Right kidney (tissue), 9 donors: ENCODE measurements around the gene COG2.
A peak's percentile ranks its signal among the peaks of the same experiment; 100 is the strongest.
"Not testable (repeated sequence)": the region's sequence is repeated elsewhere in the genome, so short reads cannot be mapped to it uniquely, and the experiment has no call there.

Experiments used
- DNase-seq: peaks from one replicate; pipeline ENCODE4 v3.0.0-alpha.2; 2016
- long read RNA-seq, 8 donors: transcript quantifications; one replicate each; lab custom pipeline, GENCODE V29; 2026

COG2 gene
- long read RNA-seq, donor 1, transcript COG2-202 (18 exons, 2,921 nt): major isoform, 8 of 14 reads
- long read RNA-seq, donor 1, partial matches to known transcripts: 5 of 14 reads
- long read RNA-seq, donor 1, other reads (novel, unspliced or antisense): 0 of 14 reads
- long read RNA-seq, donor 2, partial matches to known transcripts: 0 of 2 reads
- long read RNA-seq, donor 2, other reads (novel, unspliced or antisense): 0 of 2 reads
- long read RNA-seq, donor 3, transcript COG2-202 (18 exons, 2,921 nt): major isoform, 7 of 7 reads
- long read RNA-seq, donor 3, partial matches to known transcripts: 0 of 7 reads
- long read RNA-seq, donor 3, other reads (novel, unspliced or antisense): 0 of 7 reads
- long read RNA-seq, donor 4, partial matches to known transcripts: 6 of 9 reads
- long read RNA-seq, donor 4, other reads (novel, unspliced or antisense): 0 of 9 reads
- long read RNA-seq, donor 5, transcript COG2-202 (18 exons, 2,921 nt): major isoform, 5 of 5 reads
- long read RNA-seq, donor 5, partial matches to known transcripts: 0 of 5 reads
- long read RNA-seq, donor 5, other reads (novel, unspliced or antisense): 0 of 5 reads
- long read RNA-seq, donor 6, transcript COG2-202 (18 exons, 2,921 nt): major isoform, 5 of 5 reads
- long read RNA-seq, donor 6, partial matches to known transcripts: 0 of 5 reads
- long read RNA-seq, donor 6, other reads (novel, unspliced or antisense): 0 of 5 reads
- long read RNA-seq, donor 7, partial matches to known transcripts: 5 of 9 reads
- long read RNA-seq, donor 7, other reads (novel, unspliced or antisense): 0 of 9 reads
- long read RNA-seq, donor 8, partial matches to known transcripts: 6 of 10 reads
- long read RNA-seq, donor 8, other reads (novel, unspliced or antisense): 0 of 10 reads

- peak; percentile 98 for DNase-seq
Measured at GRCh38 chr1:230642263-230642959, at the start of gene COG2. COG2 (plus strand) TSS chr1:230642481; CDS start chr1:230642607, 126 bp downstream.

GRCh38 chr1:230592848-230593414, 49.4 kb upstream of the COG2 start:
- DNase-seq: no peak

- DNase-seq: no peak
Measured at GRCh38 chr1:230594214-230594773, 48.0 kb upstream of the COG2 start.

GRCh38 chr1:230595181-230595580, 47.1 kb upstream of the COG2 start:
- DNase-seq: no peak

- no peak for DNase-seq
Measured at GRCh38 chr1:230596306-230596705, 46.0 kb upstream of the COG2 start.

- DNase-seq: no peak
Measured at GRCh38 chr1:230598745-230599144, 43.5 kb upstream of the COG2 start.

- DNase-seq: no peak
Measured at GRCh38 chr1:230599926-230600656, 42.2 kb upstream of the COG2 start.

GRCh38 chr1:230600657-230601400, 41.5 kb upstream of the COG2 start:
- not testable (repeated sequence) for DNase-seq

GRCh38 chr1:230609208-230609607, 33.1 kb upstream of the COG2 start:
- DNase-seq: no peak

GRCh38 chr1:230610589-230610988, 31.7 kb upstream of the COG2 start:
- DNase-seq: no peak

GRCh38 chr1:230611128-230611877, 31.0 kb upstream of the COG2 start:
- DNase-seq: no peak

- no peak for DNase-seq
Measured at GRCh38 chr1:230611878-230612235, 30.4 kb upstream of the COG2 start.

GRCh38 chr1:230612651-230613050, 29.6 kb upstream of the COG2 start:
- no peak for DNase-seq

GRCh38 chr1:230614121-230614520, 28.2 kb upstream of the COG2 start:
- no peak for DNase-seq

- DNase-seq: no peak
Measured at GRCh38 chr1:230618537-230618936, 23.7 kb upstream of the COG2 start.

GRCh38 chr1:230620649-230621323, 21.5 kb upstream of the COG2 start:
- DNase-seq: no peak

- DNase-seq: no peak
Measured at GRCh38 chr1:230621324-230622030, 20.8 kb upstream of the COG2 start.

- no peak for DNase-seq
Measured at GRCh38 chr1:230622151-230622550, 20.1 kb upstream of the COG2 start.
